NCI-H1105 (cell line): ENCODE results near the gene TEKTIP1.
A peak's percentile ranks its signal among the peaks of the same experiment; 100 is the strongest.
"Not testable (repeated sequence)": the region's sequence is repeated elsewhere in the genome, so short reads cannot be mapped to it uniquely, and the experiment has no call there.

Experiments used
- DNase-seq: peaks from one replicate; lab custom pipeline; 2025; lab: John Stamatoyannopoulos, UW

Gene TEKTIP1

GRCh38 chr19:3563709-3564524, 24.9 kb downstream of the TEKTIP1 start:
- DNase-seq: no peak

- no peak for DNase-seq
Observed at GRCh38 chr19:3565139-3565538, 26.2 kb downstream of the TEKTIP1 start.

GRCh38 chr19:3570042-3570441, 31.1 kb downstream of the TEKTIP1 start:
- not testable (repeated sequence) for DNase-seq

GRCh38 chr19:3570606-3571011, 31.6 kb downstream of the TEKTIP1 start:
- no peak for DNase-seq

GRCh38 chr19:3572132-3572854, 33.3 kb downstream of the TEKTIP1 start:
- peak; percentile 99 for DNase-seq

- DNase-seq: no peak
Observed at GRCh38 chr19:3572855-3573161, 33.8 kb downstream of the TEKTIP1 start, which contains the start of gene HMG20B. TSS of gene HMG20B (plus strand) at chr19:3572944. CDS start at chr19:3573310, 366 bp downstream.

GRCh38 chr19:3573162-3573857, 34.3 kb downstream of the TEKTIP1 start:
- DNase-seq: no peak

GRCh38 chr19:3573858-3574637, 35.1 kb downstream of the TEKTIP1 start:
- peak; percentile 64 for DNase-seq

GRCh38 chr19:3575260-3575741, 36.3 kb downstream of the TEKTIP1 start:
- DNase-seq: no peak

- no peak for DNase-seq
Observed at GRCh38 chr19:3575949-3576673, 37.1 kb downstream of the TEKTIP1 start.

GRCh38 chr19:3576696-3577443, 37.9 kb downstream of the TEKTIP1 start:
- DNase-seq: no peak

- DNase-seq: no peak
Observed at GRCh38 chr19:3577723-3578344, 38.9 kb downstream of the TEKTIP1 start.

GRCh38 chr19:3578390-3578789, 39.4 kb downstream of the TEKTIP1 start:
- DNase-seq: no peak

- no peak for DNase-seq
Observed at GRCh38 chr19:3580156-3580934, 41.4 kb downstream of the TEKTIP1 start.

- DNase-seq: not testable (repeated sequence)
Observed at GRCh38 chr19:3581792-3582191, 42.8 kb downstream of the TEKTIP1 start.

- DNase-seq: not testable (repeated sequence)
Observed at GRCh38 chr19:3584036-3584802, 45.2 kb downstream of the TEKTIP1 start.

- DNase-seq: no peak
Observed at GRCh38 chr19:3585301-3586126, 46.5 kb downstream of the TEKTIP1 start, which contains the start of gene GIPC3. TSS of gene GIPC3 (plus strand) at chr19:3585478. CDS start at chr19:3585598, 120 bp downstream.
